ENCODE results near the gene CCM2L.
"Not testable (repeated sequence)": the region's sequence is repeated elsewhere in the genome, so short reads cannot be mapped to it uniquely, and the experiment has no call there.

Gene CCM2L

GRCh38 chr20:32031007-32031958, 21.0 kb downstream of the CCM2L start:
- DNase-seq (ENCODE audit: low read depth): peak; percentile 32

GRCh38 chr20:32033316-32033715, 23.1 kb downstream of the CCM2L start:
- no peak for DNase-seq (ENCODE audit: low read depth)

- DNase-seq (ENCODE audit: low read depth): not testable (repeated sequence)
These were observed 23.5 kb downstream of the CCM2L start for GRCh38 chr20:32033721-32034120.

- no peak for DNase-seq (ENCODE audit: low read depth)
These were observed 24.6 kb downstream of the CCM2L start for GRCh38 chr20:32034581-32035425.

GRCh38 chr20:32035426-32035779, 25.2 kb downstream of the CCM2L start:
- DNase-seq (ENCODE audit: low read depth): no peak

GRCh38 chr20:32036252-32036651, 26.0 kb downstream of the CCM2L start:
- DNase-seq (ENCODE audit: low read depth): no peak

- no peak for DNase-seq (ENCODE audit: low read depth)
These were observed 26.7 kb downstream of the CCM2L start for GRCh38 chr20:32036716-32037485.

GRCh38 chr20:32037929-32038328, 27.7 kb downstream of the CCM2L start:
- DNase-seq (ENCODE audit: low read depth): no peak

GRCh38 chr20:32040142-32040953, 30.1 kb downstream of the CCM2L start:
- no peak for DNase-seq (ENCODE audit: low read depth)

GRCh38 chr20:32045999-32046398, 35.8 kb downstream of the CCM2L start:
- no peak for DNase-seq (ENCODE audit: low read depth)

GRCh38 chr20:32050324-32050841, 40.1 kb downstream of the CCM2L start:
- DNase-seq (ENCODE audit: low read depth): no peak

GRCh38 chr20:32050851-32051556, 40.8 kb downstream of the CCM2L start:
- no peak for DNase-seq (ENCODE audit: low read depth)

GRCh38 chr20:32051720-32052089, 41.5 kb downstream of the CCM2L start:
- DNase-seq (ENCODE audit: low read depth): no peak

- DNase-seq (ENCODE audit: low read depth): no peak
These were observed 42.0 kb downstream of the CCM2L start, which contains the start of gene HCK for GRCh38 chr20:32052090-32052777. TSS of gene HCK (plus strand) at chr20:32052242.

GRCh38 chr20:32052778-32053362, 42.6 kb downstream of the CCM2L start:
- DNase-seq (ENCODE audit: low read depth): no peak

GRCh38 chr20:32053648-32054047, 43.4 kb downstream of the CCM2L start:
- DNase-seq (ENCODE audit: low read depth): no peak

- DNase-seq (ENCODE audit: low read depth): no peak
These were observed 46.7 kb downstream of the CCM2L start for GRCh38 chr20:32056708-32057483.

GRCh38 chr20:32057656-32058184, 47.5 kb downstream of the CCM2L start:
- no peak for DNase-seq (ENCODE audit: low read depth)
